DOHH2 (cell line): ENCODE measurements around the gene CLCN3.

Source experiments
- CTCF ChIP-seq: fragments of 200-600 bp; sonication (generic); IDR thresholded peaks from one replicate; pipeline ENCODE4 v1.5.1; 2014; ENCODE audit warnings: antibody characterized with exemption, mild to moderate bottlenecking, low read depth, low read length; ENCODE audit not compliant: poor library complexity, severe bottlenecking
- EZH2phosphoT487 ChIP-seq: fragments of 200-600 bp; sonication (generic); IDR thresholded peaks from 2 replicates; pipeline ENCODE4 v1.6.1; 2017; ENCODE audit warnings: borderline replicate concordance, mild to moderate bottlenecking, antibody characterized with exemption, low read length, moderate library complexity, mixed read lengths

- no peak for TF ChIP-seq CTCF
- TF ChIP-seq EZH2phosphoT487: no peak
Observed at GRCh38 chr4:169616846-169617245, 3.5 kb upstream of the CLCN3 start.
